Neural progenitor cell (in vitro differentiated cells): Measurements from ENCODE around the gene CDKN1A. TPM values are rescaled to one million over a fixed set of nuclear protein-coding genes. Genes with fewer than 3 reads are reported as not detected.

Source experiments
- DNase-seq: peaks from one replicate; pipeline ENCODE4 v3.0.0-alpha.2; 2016; ENCODE audit warnings: low spot score
- H2AFZ ChIP-seq: fragments of 200-600 bp; sonication (generic); replicated peaks from 2 replicates; pipeline ENCODE4 v1.6.1; 2016; ENCODE audit warnings: antibody characterized with exemption
- H3F3A ChIP-seq: fragments of 200-600 bp; sonication (generic); 2 replicates; pipeline ENCODE4 v1.6.1; 2016; ENCODE audit warnings: antibody characterized with exemption, low read depth
- H3K27ac ChIP-seq: fragments of 200-600 bp; sonication (generic); 2 replicates; pipeline ENCODE4 v1.5.1; 2016; ENCODE audit warnings: mild to moderate bottlenecking
- H3K27me3 ChIP-seq: fragments of 200-600 bp; sonication (generic); 2 replicates; pipeline ENCODE4 v1.6.1; 2016; ENCODE audit warnings: mild to moderate bottlenecking, moderate library complexity
- H3K36me3 ChIP-seq: fragments of 200-600 bp; sonication (generic); 2 replicates; pipeline ENCODE4 v1.5.1; 2016
- H3K4me1 ChIP-seq: fragments of 200-600 bp; sonication (generic); 2 replicates; pipeline ENCODE4 v1.6.1; 2016; ENCODE audit warnings: mixed run types
- H3K4me2 ChIP-seq: fragments of 200-600 bp; sonication (generic); 2 replicates; pipeline ENCODE4 v1.6.1; 2016
- H3K4me3 ChIP-seq: fragments of 200-600 bp; sonication (generic); 2 replicates; pipeline ENCODE4 v1.5.1; 2016
- H3K79me2 ChIP-seq: fragments of 200-600 bp; sonication (generic); 2 replicates; pipeline ENCODE4 v1.6.1; 2016; ENCODE audit warnings: low read depth
- H3K9ac ChIP-seq: fragments of 200-600 bp; sonication (generic); 2 replicates; pipeline ENCODE4 v1.6.1; 2016
- H3K9me3 ChIP-seq: fragments of 200-600 bp; sonication (generic); 2 replicates; pipeline ENCODE4 v1.5.1; 2016; ENCODE audit warnings: low read depth
- H4K20me1 ChIP-seq: fragments of 200-600 bp; sonication (generic); 2 replicates; pipeline ENCODE4 v1.6.1; 2016; ENCODE audit warnings: low read depth
- H3K27ac Mint-ChIP-seq: 3 replicates; pipeline ENCODE4 v1.8.0; 2021; ENCODE audit warnings: mixed read lengths
- H3K27me3 Mint-ChIP-seq: 2 replicates; pipeline ENCODE4 v1.8.0; 2022; ENCODE audit warnings: low read depth, mild to moderate bottlenecking, inconsistent platforms, moderate library complexity, mixed read lengths; ENCODE audit not compliant: insufficient read depth
- H3K36me3 Mint-ChIP-seq: 3 replicates; pipeline ENCODE4 v1.8.0; 2021; ENCODE audit warnings: mixed read lengths
- H3K4me1 Mint-ChIP-seq: 3 replicates; pipeline ENCODE4 v1.8.0; 2021; ENCODE audit warnings: mixed read lengths
- H3K4me3 Mint-ChIP-seq: 3 replicates; pipeline ENCODE4 v1.8.0; 2021; ENCODE audit warnings: mild to moderate bottlenecking, moderate library complexity, mixed read lengths
- H3K9me3 Mint-ChIP-seq: 3 replicates; pipeline ENCODE4 v1.8.0; 2020; ENCODE audit warnings: mixed read lengths
- EZH2 ChIP-seq: fragments of 200-600 bp; sonication (generic); IDR thresholded peaks from 2 replicates; pipeline ENCODE4 v1.6.1; 2017; ENCODE audit warnings: antibody characterized with exemption, mild to moderate bottlenecking, moderate library complexity
- EZH2phosphoT487 ChIP-seq: fragments of 200-600 bp; sonication (generic); IDR thresholded peaks from 2 replicates; pipeline ENCODE4 v1.6.1; 2017; ENCODE audit warnings: antibody characterized with exemption
- total RNA-seq: library from RNA; depleted of rRNA; stranded (reverse); fragments of >200 nt; gene quantifications from 2 replicates; pipeline ENCODE4 v1.2.3, GENCODE V29; 2015; ENCODE audit warnings: low replicate concordance
- TF ChIP-seq, protein P1 (sequence below): fragments of 200-600 bp; sonication (generic); IDR thresholded peaks from 2 replicates; pipeline ENCODE4 v1.5.1; 2017; ENCODE audit warnings: antibody characterized with exemption, mild to moderate bottlenecking

Gene CDKN1A
- total RNA-seq, 1 donor from 2014 or later, result 7.0 TPM

DNA sequence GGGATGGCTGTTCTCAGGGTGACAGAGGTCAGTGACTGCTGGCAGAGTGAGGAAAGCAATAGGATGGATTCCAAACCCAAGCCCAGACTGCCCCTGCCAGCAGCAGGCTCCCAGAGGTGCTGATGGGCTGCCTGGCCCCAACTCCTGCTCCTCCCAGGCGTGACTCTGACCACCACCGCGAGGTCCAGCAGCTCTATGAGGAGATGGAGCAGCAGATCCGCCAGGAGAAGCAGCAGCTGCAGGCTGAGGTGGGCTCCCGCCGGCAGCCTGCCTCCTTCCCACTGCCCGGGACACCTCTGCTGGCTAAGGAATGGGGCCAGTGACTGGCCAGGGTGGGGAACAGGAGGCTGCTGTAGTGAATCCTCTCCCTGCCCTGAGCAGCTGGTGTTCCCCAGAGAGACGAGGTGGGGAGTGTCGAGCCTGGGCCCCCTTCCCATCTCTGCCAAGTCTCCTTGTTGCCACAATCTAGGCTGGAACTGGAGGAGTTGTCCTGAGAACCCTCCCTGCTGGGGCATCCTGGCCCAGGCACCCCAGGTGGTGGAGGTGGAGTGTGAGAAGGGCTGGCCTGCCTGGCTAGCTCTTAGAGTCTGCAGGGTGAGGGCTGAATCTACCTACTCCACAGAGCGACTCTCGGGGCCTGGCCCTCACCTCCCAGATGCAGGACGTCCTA is 39.5 kb downstream of the CDKN1A start:
- Histone ChIP-seq H3K4me1 (no peaks in the 10 kb centered on the region), H3K4me3 (no peak overlapping the region), H3K27me3 (no peaks in the 10 kb centered on the region), H3K36me3 (no peaks in the 10 kb centered on the region), H3K9ac (no peak overlapping the region), H3K79me2 (no peaks in the 10 kb centered on the region), H3K9me3 (no peaks in the 10 kb centered on the region), H3K4me2 (no peak overlapping the region), H2AFZ (no peak overlapping the region), H3F3A (no peaks in the 10 kb centered on the region), H3K27ac (no peak overlapping the region), H4K20me1 (no peaks in the 10 kb centered on the region)
- no peaks in the 10 kb centered on the region for H3K9me3 Mint-ChIP-seq
- H3K4me1 Mint-ChIP-seq, result peaks cover 8% of the 10 kb centered on the region
- no peak for TF ChIP-seq EZH2
- TF ChIP-seq EZH2phosphoT487, result no peak
- TF ChIP-seq, protein P1, sequence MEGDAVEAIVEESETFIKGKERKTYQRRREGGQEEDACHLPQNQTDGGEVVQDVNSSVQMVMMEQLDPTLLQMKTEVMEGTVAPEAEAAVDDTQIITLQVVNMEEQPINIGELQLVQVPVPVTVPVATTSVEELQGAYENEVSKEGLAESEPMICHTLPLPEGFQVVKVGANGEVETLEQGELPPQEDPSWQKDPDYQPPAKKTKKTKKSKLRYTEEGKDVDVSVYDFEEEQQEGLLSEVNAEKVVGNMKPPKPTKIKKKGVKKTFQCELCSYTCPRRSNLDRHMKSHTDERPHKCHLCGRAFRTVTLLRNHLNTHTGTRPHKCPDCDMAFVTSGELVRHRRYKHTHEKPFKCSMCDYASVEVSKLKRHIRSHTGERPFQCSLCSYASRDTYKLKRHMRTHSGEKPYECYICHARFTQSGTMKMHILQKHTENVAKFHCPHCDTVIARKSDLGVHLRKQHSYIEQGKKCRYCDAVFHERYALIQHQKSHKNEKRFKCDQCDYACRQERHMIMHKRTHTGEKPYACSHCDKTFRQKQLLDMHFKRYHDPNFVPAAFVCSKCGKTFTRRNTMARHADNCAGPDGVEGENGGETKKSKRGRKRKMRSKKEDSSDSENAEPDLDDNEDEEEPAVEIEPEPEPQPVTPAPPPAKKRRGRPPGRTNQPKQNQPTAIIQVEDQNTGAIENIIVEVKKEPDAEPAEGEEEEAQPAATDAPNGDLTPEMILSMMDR, result no peak
- peaks cover 6% of the 10 kb centered on the region for H3K27me3 Mint-ChIP-seq
- H3K27ac Mint-ChIP-seq, result peak overlapping the region; percentile 21
- no peaks in the 10 kb centered on the region for H3K36me3 Mint-ChIP-seq
- H3K4me3 Mint-ChIP-seq, result no peak overlapping the region
- DNase-seq, result no peak

DNA sequence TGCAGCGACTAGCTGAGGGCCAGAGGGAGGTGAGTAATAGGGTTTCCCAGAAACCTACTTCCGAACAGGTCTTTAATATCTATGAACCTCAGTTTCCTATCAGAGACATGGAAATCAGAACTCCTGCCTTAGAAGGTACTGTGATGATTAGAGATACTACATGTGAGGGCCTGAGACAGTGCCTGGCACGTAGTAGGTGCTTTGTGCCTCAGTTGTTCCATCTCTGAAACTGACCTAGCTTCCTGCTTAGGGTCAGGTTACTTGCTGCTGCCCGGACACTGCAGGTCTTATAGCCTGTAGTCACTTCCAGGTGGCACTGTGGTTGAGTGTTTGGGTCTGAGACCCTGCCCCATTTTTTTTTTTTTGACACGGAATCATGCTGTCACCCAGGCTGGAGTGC is 40.0 kb downstream of the CDKN1A start:
- TF ChIP-seq EZH2 (no peak), EZH2phosphoT487 (no peak)
- TF ChIP-seq, protein P1, result no peak
- Histone ChIP-seq H2AFZ (no peak overlapping the region), H3K4me2 (no peak overlapping the region), H3K27me3 (no peaks in the 10 kb centered on the region), H3K79me2 (no peaks in the 10 kb centered on the region), H3K36me3 (no peaks in the 10 kb centered on the region), H3K4me3 (no peak overlapping the region), H3K9ac (no peak overlapping the region), H3K9me3 (no peaks in the 10 kb centered on the region), H4K20me1 (no peaks in the 10 kb centered on the region), H3F3A (no peaks in the 10 kb centered on the region), H3K27ac (no peak overlapping the region), H3K4me1 (no peaks in the 10 kb centered on the region)
- no peak for DNase-seq
- no peaks in the 10 kb centered on the region for H3K36me3 Mint-ChIP-seq
- peaks cover 8% of the 10 kb centered on the region for H3K4me1 Mint-ChIP-seq
- no peaks in the 10 kb centered on the region for H3K9me3 Mint-ChIP-seq
- peaks cover 6% of the 10 kb centered on the region for H3K27me3 Mint-ChIP-seq
- H3K4me3 Mint-ChIP-seq, result no peak overlapping the region
- no peak overlapping the region for H3K27ac Mint-ChIP-seq

DNA sequence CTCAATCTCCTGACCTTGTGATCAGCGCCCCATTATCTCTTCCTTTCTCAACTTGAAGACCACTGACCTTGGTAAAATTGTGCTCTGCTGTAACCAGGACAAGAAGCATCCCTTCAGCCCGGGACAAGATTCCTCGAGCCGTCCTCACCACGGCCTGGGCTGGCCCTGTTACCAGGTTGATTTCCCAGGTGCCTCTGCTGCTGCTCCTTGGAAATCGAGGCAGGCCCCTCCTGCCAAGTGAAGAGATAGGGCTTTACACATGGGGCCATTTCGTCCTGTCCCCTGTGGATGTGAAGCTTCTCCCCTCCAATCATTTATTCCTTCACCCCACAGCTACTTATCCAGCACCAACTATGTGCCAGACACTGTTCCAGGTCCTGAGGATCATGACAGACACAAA is 40.6 kb downstream of the CDKN1A start:
- H3K4me3 Mint-ChIP-seq, result no peak overlapping the region
- no peaks in the 10 kb centered on the region for H3K9me3 ChIP-seq
- DNase-seq, result no peak

More for the DNA sequence above, 40.6 kb downstream of the CDKN1A start:
- H3K4me1 ChIP-seq, result no peaks in the 10 kb centered on the region
- no peak overlapping the region for H2AFZ ChIP-seq
- TF ChIP-seq, protein P1, result no peak
- TF ChIP-seq EZH2, result no peak
- TF ChIP-seq EZH2phosphoT487, result no peak
- Mint-ChIP-seq H3K9me3 (no peaks in the 10 kb centered on the region), H3K27me3 (peaks cover 6% of the 10 kb centered on the region), H3K36me3 (no peaks in the 10 kb centered on the region), H3K27ac (no peak overlapping the region), H3K4me1 (peaks cover 8% of the 10 kb centered on the region)
- no peaks in the 10 kb centered on the region for H3F3A ChIP-seq
- no peaks in the 10 kb centered on the region for H3K27me3 ChIP-seq
- no peak overlapping the region for H3K4me3 ChIP-seq
- H3K36me3 ChIP-seq, result no peaks in the 10 kb centered on the region
- no peak overlapping the region for H3K27ac ChIP-seq
- H3K4me2 ChIP-seq, result no peak overlapping the region
- no peaks in the 10 kb centered on the region for H4K20me1 ChIP-seq
- no peak overlapping the region for H3K9ac ChIP-seq
- H3K79me2 ChIP-seq, result no peaks in the 10 kb centered on the region
